ENCODE measurements around the gene TPD52L2.

- TF ChIP-seq EP300 (IDR thresholded peaks at IDR 0.05) (no peak), POLR2AphosphoS5 (IDR thresholded peaks at IDR 0.05) (no peak)
- TF ChIP-seq, protein P1, sequence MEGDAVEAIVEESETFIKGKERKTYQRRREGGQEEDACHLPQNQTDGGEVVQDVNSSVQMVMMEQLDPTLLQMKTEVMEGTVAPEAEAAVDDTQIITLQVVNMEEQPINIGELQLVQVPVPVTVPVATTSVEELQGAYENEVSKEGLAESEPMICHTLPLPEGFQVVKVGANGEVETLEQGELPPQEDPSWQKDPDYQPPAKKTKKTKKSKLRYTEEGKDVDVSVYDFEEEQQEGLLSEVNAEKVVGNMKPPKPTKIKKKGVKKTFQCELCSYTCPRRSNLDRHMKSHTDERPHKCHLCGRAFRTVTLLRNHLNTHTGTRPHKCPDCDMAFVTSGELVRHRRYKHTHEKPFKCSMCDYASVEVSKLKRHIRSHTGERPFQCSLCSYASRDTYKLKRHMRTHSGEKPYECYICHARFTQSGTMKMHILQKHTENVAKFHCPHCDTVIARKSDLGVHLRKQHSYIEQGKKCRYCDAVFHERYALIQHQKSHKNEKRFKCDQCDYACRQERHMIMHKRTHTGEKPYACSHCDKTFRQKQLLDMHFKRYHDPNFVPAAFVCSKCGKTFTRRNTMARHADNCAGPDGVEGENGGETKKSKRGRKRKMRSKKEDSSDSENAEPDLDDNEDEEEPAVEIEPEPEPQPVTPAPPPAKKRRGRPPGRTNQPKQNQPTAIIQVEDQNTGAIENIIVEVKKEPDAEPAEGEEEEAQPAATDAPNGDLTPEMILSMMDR (IDR thresholded peaks at IDR 0.05) = no peak
Observed at GRCh38 chr20:63843222-63843621, 21.8 kb upstream of the TPD52L2 start.
